ENCODE data around the gene AP2A1.

DNA sequence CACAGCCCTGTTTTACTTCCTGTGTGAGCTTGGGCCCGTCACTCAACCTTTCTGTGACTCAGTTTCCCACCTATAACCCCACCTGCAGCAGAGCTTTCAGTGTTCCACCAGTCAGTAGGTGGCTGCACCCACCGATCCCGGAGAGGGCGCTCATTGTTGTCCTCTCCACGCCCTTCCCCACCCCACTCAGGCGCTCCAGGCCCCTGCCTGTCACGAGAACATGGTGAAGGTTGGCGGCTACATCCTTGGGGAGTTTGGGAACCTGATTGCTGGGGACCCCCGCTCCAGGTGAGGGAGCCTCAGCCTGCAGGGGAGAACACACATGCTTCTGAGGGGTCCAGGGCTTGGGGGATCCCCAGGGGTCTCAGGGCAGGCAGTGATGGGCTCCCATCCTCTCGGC, 34.0 kb downstream of the AP2A1 start:
- TF ChIP-seq TAF1 (IDR thresholded peaks at IDR 0.05; ENCODE audit: borderline replicate concordance, insufficient read depth, low read length) (no peak), REST (IDR thresholded peaks at IDR 0.05; ENCODE audit: insufficient read depth in 1 of 2, low read depth in 2 of 2, low read length in 2 of 2) (no peak)

Data from PFSK-1 (cell line).